Upper lobe of left lung (tissue), 4 donors: ENCODE results near the gene PRTFDC1.

Experiments used
- CTCF ChIP-seq, 6 experiments: fragments of 450-650 bp in 4 of 6; fragments of 200-600 bp in 2 of 6; sonication (generic) in 2 of 6; IDR thresholded peaks; one replicate each; pipeline ENCODE4 v1.5.1; 2016 to 2019; ENCODE audit warnings: antibody characterized with exemption in 6 of 6
- EP300 ChIP-seq, 4 donors: sonication (generic); formaldehyde crosslinking; IDR thresholded peaks; one replicate each; pipeline ENCODE4 v1.5.1; 2017; ENCODE audit warnings: antibody characterized with exemption in 4 of 4, control low read depth in 2 of 4
- POLR2A ChIP-seq, 4 donors: fragments of 450-650 bp; IDR thresholded peaks; one replicate each; pipeline ENCODE4 v1.5.1; 2016 to 2017; ENCODE audit warnings: antibody characterized with exemption in 4 of 4, mild to moderate bottlenecking in 2 of 4
- POLR2AphosphoS5 ChIP-seq, 2 donors: sonication (generic); formaldehyde crosslinking; IDR thresholded peaks; one replicate each; pipeline ENCODE4 v1.5.1; 2017; ENCODE audit warnings: antibody characterized with exemption in 2 of 2

GRCh38 chr10:24988831-24989640 lies 36.6 kb upstream of the PRTFDC1 start:
- TF ChIP-seq POLR2AphosphoS5 (IDR thresholded peaks at IDR 0.05): no peak
- TF ChIP-seq CTCF (IDR thresholded peaks at IDR 0.05): no peak
- TF ChIP-seq POLR2A (IDR thresholded peaks at IDR 0.05): no peak
- TF ChIP-seq EP300 (IDR thresholded peaks at IDR 0.05): no peak
